B cell (primary cell): ENCODE measurements around the gene DDX10. TPM values are rescaled to one million over a fixed set of nuclear protein-coding genes. Genes with fewer than 3 reads are reported as not detected.

Experiments used
- ATAC-seq: fragments of 200-7000 bp; cut with Tn5 transposase; one replicate; pipeline ENCODE4 v1.10.0; 2021; ENCODE audit warnings: low read depth, mild to moderate bottlenecking, moderate number of reproducible peaks, moderate library complexity
- CTCF ChIA-PET: fragments of 350-600 bp; sonication (Branson Sonifier 250); formaldehyde crosslinking; loops from one replicate; lab custom pipeline; 2021; ENCODE audit warnings: antibody characterized with exemption, inconsistent platforms; lab: Charles Lee
- POLR2A ChIA-PET: fragments of 350-600 bp; sonication (Branson Sonifier 250); formaldehyde crosslinking; loops from one replicate; lab custom pipeline; 2021; ENCODE audit warnings: antibody characterized with exemption; lab: Charles Lee
- DNase-seq: peaks from one replicate; pipeline ENCODE4 v3.0.0; 2013
- H2AFZ ChIP-seq: 2 replicates; pipeline ENCODE4 v1.6.1; 2012; ENCODE audit warnings: mild to moderate bottlenecking, low read depth, low read length; ENCODE audit not compliant: insufficient read depth, poor library complexity, severe bottlenecking
- H3K27ac ChIP-seq, 2 donors: 1 replicate in 1 of 2; 2 replicates in 1 of 2; pipeline ENCODE4 v1.5.1; 2012 to 2013; ENCODE audit warnings: low read length in 2 of 2, mild to moderate bottlenecking in 2 of 2, moderate library complexity in 1 of 2
- H3K27me3 ChIP-seq, 4 experiments: fragments of 200-600 bp in 1 of 4; sonication (generic) in 1 of 4; replicated peaks in 1 of 4; 1 replicate in 2 of 4; 2 replicates in 2 of 4; pipeline versions ENCODE4 v1.6.1 to v1.7.0; 2013 to 2016; ENCODE audit warnings: low read length in 3 of 4, mild to moderate bottlenecking in 2 of 4, mixed read lengths in 1 of 4, moderate library complexity in 1 of 4; ENCODE audit not compliant: insufficient read depth in 4 of 4, control insufficient read depth in 3 of 4; ENCODE audit errors: control extremely low read depth in 1 of 4
- H3K36me3 ChIP-seq, 2 experiments: replicated peaks in 1 of 2; 1 replicate in 1 of 2; 2 replicates in 1 of 2; pipeline versions ENCODE4 v1.6.1 to v1.7.1; 2013; ENCODE audit warnings: low read length in 1 of 2; ENCODE audit not compliant: insufficient read depth in 2 of 2, control insufficient read depth in 1 of 2; ENCODE audit errors: control extremely low read depth in 1 of 2, extremely low read depth in 1 of 2
- H3K4me1 ChIP-seq, 2 donors: fragments of 200-600 bp in 1 of 2; sonication (generic) in 1 of 2; 1 replicate in 1 of 2; 2 replicates in 1 of 2; pipeline versions ENCODE4 v1.5.1 to v1.6.1; 2013 to 2017; ENCODE audit warnings: low read length in 2 of 2; ENCODE audit not compliant: control insufficient read depth in 2 of 2, insufficient read depth in 2 of 2
- H3K4me2 ChIP-seq: replicated peaks from 2 replicates; pipeline ENCODE3; 2012; ENCODE audit warnings: mild to moderate bottlenecking, low read depth, low read length; ENCODE audit not compliant: poor library complexity, severe bottlenecking
- H3K4me3 ChIP-seq, 5 experiments: fragments of 200-600 bp in 1 of 5; sonication (generic) in 1 of 5; 1 replicate in 3 of 5; 2 replicates in 2 of 5; pipeline versions ENCODE4 v1.5.1 to v1.7.0; 2011 to 2016; ENCODE audit warnings: low read length in 4 of 5, mild to moderate bottlenecking in 4 of 5, low read depth in 2 of 5, control low read depth in 1 of 5, moderate library complexity in 1 of 5; ENCODE audit not compliant: insufficient read depth in 1 of 5; ENCODE audit errors: control extremely low read depth in 1 of 5, extremely low read depth in 1 of 5
- H3K79me2 ChIP-seq: fragments of 200-600 bp; sonication (generic); one replicate; pipeline ENCODE4 v1.6.0; 2016; ENCODE audit warnings: low read length; ENCODE audit not compliant: control insufficient read depth, insufficient read depth
- H3K9ac ChIP-seq: fragments of 200-600 bp; sonication (generic); 2 replicates; pipeline ENCODE4 v1.6.1; 2017; ENCODE audit warnings: mild to moderate bottlenecking, low read length, moderate library complexity
- H3K9me3 ChIP-seq, 3 donors: one replicate each; pipeline versions ENCODE4 v1.6.1 to v1.7.1; 2013; ENCODE audit warnings: low read length in 2 of 3; ENCODE audit not compliant: control insufficient read depth in 2 of 3, insufficient read depth in 1 of 3; ENCODE audit errors: control extremely low read depth in 1 of 3
- H4K20me1 ChIP-seq: 2 replicates; pipeline ENCODE4 v1.6.0; 2012; ENCODE audit warnings: mild to moderate bottlenecking, low read length; ENCODE audit not compliant: insufficient read depth, control insufficient read depth, poor library complexity, severe bottlenecking
- H3K27ac Mint-ChIP-seq: one replicate; pipeline ENCODE4 v1.8.0; 2021; ENCODE audit warnings: mixed read lengths
- H3K27me3 Mint-ChIP-seq: one replicate; pipeline ENCODE4 v1.8.0; 2021; ENCODE audit warnings: mixed read lengths
- H3K4me1 Mint-ChIP-seq: one replicate; pipeline ENCODE4 v1.8.0; 2021; ENCODE audit warnings: mixed read lengths
- H3K4me3 Mint-ChIP-seq: one replicate; pipeline ENCODE4 v1.8.0; 2021; ENCODE audit warnings: mixed read lengths
- H3K9me3 Mint-ChIP-seq: one replicate; pipeline ENCODE4 v1.8.0; 2022; ENCODE audit warnings: mixed read lengths; ENCODE audit not compliant: insufficient read depth
- CTCF ChIP-seq: fragments of 200-600 bp; IDR thresholded peaks from one replicate; pipeline ENCODE4 v1.8.0; 2022; ENCODE audit warnings: antibody characterized with exemption, mild to moderate bottlenecking
- EZH2 ChIP-seq: IDR thresholded peaks from 2 replicates; pipeline ENCODE4 v1.6.1; 2012; ENCODE audit warnings: borderline replicate concordance, low read depth, mild to moderate bottlenecking, moderate library complexity, low read length; ENCODE audit not compliant: insufficient read depth, poor library complexity, severe bottlenecking
- WGBS: methylation state at CpG from one replicate; pipeline ENCODE4 v1.1.5; 2013; ENCODE audit warnings: missing lambda C conversion rate; ENCODE audit not compliant: insufficient coverage; 5-methylcytosine and 5-hydroxymethylcytosine counted together
- intact Hi-C: fragments of 100-400 bp; cut with micrococcal nuclease; formaldehyde crosslinking; loops from one replicate; pipeline ENCODE4 v1.10.0; 2022
- polyA plus RNA-seq: library from polyadenylated mRNA; depleted of rRNA; stranded (reverse); fragments of >200 nt; gene quantifications from 2 replicates; pipeline ENCODE4 v1.2.3, GENCODE V29; 2012
- total RNA-seq, 2 donors: library from RNA; stranded (reverse); fragments of 120-200 nt in 1 of 2; gene quantifications; 1 replicate in 1 of 2; 2 replicates in 1 of 2; pipeline versions ENCODE4 v1.2.3 to v1.2.4, GENCODE V29; 2013 to 2022

Gene DDX10
- total and polyA plus RNA-seq, 2 donors (not counting 1 experiment from before 2014, with no cell fraction given), result 15.6 to 30.6 TPM

DNA sequence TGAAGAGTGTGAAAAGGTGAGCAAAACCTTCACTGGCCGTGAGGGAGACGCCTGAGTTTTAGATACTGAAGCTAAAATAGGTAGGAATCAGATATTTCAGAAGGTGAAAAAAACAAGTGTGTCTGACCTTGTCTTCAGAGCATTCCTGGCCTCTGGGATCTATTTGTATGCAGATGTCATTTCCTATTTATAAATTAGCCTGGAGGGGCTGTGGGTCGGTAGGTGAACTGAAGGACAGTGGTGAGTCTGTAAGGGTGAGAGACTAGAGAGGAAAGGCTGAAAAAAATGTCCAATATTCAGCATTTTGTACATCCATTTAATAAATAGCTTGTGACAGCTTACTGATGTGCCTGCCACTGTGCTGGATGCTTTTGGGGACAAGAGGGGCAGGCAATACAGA lies 302.1 kb downstream of the DDX10 start:
- H3K9me3 Mint-ChIP-seq, result no peaks in the 10 kb centered on the region
- no peak for DNase-seq
- no peak overlapping the region for H3K27ac Mint-ChIP-seq
- no peaks in the 10 kb centered on the region for H3K9me3 ChIP-seq
- H3K4me1 Mint-ChIP-seq, result no peaks in the 10 kb centered on the region
- H3K4me1 ChIP-seq, result no peaks in the 10 kb centered on the region
- H3K4me3 ChIP-seq, result no peak overlapping the region
- H3K36me3 ChIP-seq, result no peaks in the 10 kb centered on the region
- H3K27me3 Mint-ChIP-seq, result peaks cover 4% of the 10 kb centered on the region
- 44% methylated on average over 2 of the region's 3 CpGs for WGBS
- no peak overlapping the region for H3K9ac ChIP-seq
- no peaks in the 10 kb centered on the region for H3K27me3 ChIP-seq
- H4K20me1 ChIP-seq, result no peaks in the 10 kb centered on the region
- CTCF ChIA-PET, result no interaction called here
- no peak overlapping the region for H3K4me3 Mint-ChIP-seq
- H3K4me2 ChIP-seq, result no peak overlapping the region
- TF ChIP-seq EZH2 (no peak), CTCF (no peak)
- ATAC-seq, result no peak
- intact Hi-C loops, result no loop called here
- H3K27ac ChIP-seq, result no peak overlapping the region
- POLR2A ChIA-PET, result no interaction called here
- no peaks in the 10 kb centered on the region for H3K79me2 ChIP-seq
- no peak overlapping the region for H2AFZ ChIP-seq

- Histone ChIP-seq H3K4me2 (no peak overlapping the region), H2AFZ (no peak overlapping the region), H3K9ac (no peak overlapping the region), H3K4me3 (no peak overlapping the region), H3K27ac (no peak overlapping the region), H3K27me3 (no peaks in the 10 kb centered on the region), H3K9me3 (no peaks in the 10 kb centered on the region), H3K79me2 (no peaks in the 10 kb centered on the region), H3K4me1 (no peaks in the 10 kb centered on the region), H3K36me3 (no peaks in the 10 kb centered on the region), H4K20me1 (no peaks in the 10 kb centered on the region)
- WGBS, result 81% methylated on average over 6 of the region's 7 CpGs
- Mint-ChIP-seq H3K9me3 (no peaks in the 10 kb centered on the region), H3K27me3 (peaks cover 4% of the 10 kb centered on the region), H3K27ac (no peak overlapping the region), H3K4me3 (no peak overlapping the region), H3K4me1 (no peaks in the 10 kb centered on the region)
- intact Hi-C loops, result no loop called here
- ATAC-seq, result no peak
- CTCF ChIA-PET, result no interaction called here
- DNase-seq, result no peak
- POLR2A ChIA-PET, result no interaction called here
- TF ChIP-seq EZH2 (no peak), CTCF (no peak)
Observed at GRCh38 chr11:108967571-108967970, 302.7 kb downstream of the DDX10 start.
